ENCODE results near the gene ABLIM3.

Gene ABLIM3

GRCh38 chr5:149127394-149127955, 13.8 kb upstream of the ABLIM3 start:
- ATAC-seq, result no peak
- TF ChIP-seq GLIS3 (CRISPR knock-in tag; IDR thresholded peaks at IDR 0.05) (no peak), TSHZ2 (CRISPR knock-in tag; IDR thresholded peaks at IDR 0.05) (no peak), ZFP30 (CRISPR knock-in tag; IDR thresholded peaks at IDR 0.05) (no peak), CSDC2 (CRISPR knock-in tag; IDR thresholded peaks at IDR 0.05) (no peak), CSRNP3 (CRISPR knock-in tag; IDR thresholded peaks at IDR 0.05) (no peak), CREB5 (CRISPR knock-in tag; IDR thresholded peaks at IDR 0.05; ENCODE audit: low read depth) (no peak), TCF4 (CRISPR knock-in tag; IDR thresholded peaks at IDR 0.05; ENCODE audit: borderline replicate concordance) (no peak), ESRRG (CRISPR knock-in tag; IDR thresholded peaks at IDR 0.05) (no peak), BACH2 (CRISPR knock-in tag; IDR thresholded peaks at IDR 0.05; ENCODE audit: borderline replicate concordance) (no peak), POU6F1 (CRISPR knock-in tag; IDR thresholded peaks at IDR 0.05; ENCODE audit: borderline replicate concordance, low read depth) (no peak), ZNF8 (CRISPR knock-in tag; IDR thresholded peaks at IDR 0.05) (no peak), ARNTL (CRISPR knock-in tag; IDR thresholded peaks at IDR 0.05; ENCODE audit: borderline replicate concordance, low read depth) (no peak), SNAI2 (CRISPR knock-in tag; IDR thresholded peaks at IDR 0.05) (no peak), ZNF70 (CRISPR knock-in tag; IDR thresholded peaks at IDR 0.05) (no peak), ISL1 (CRISPR knock-in tag; IDR thresholded peaks at IDR 0.05) (no peak), ZNF565 (CRISPR knock-in tag; conservative IDR thresholded peaks at IDR 0.05; ENCODE audit: low read depth) (no peak)

- peak; percentile 88 for ATAC-seq
- TF ChIP-seq SNAI2 (CRISPR knock-in tag; IDR thresholded peaks at IDR 0.05) (no peak), CREB5 (CRISPR knock-in tag; IDR thresholded peaks at IDR 0.05; ENCODE audit: low read depth) (no peak), TSHZ2 (CRISPR knock-in tag; IDR thresholded peaks at IDR 0.05) (no peak), ARNTL (CRISPR knock-in tag; IDR thresholded peaks at IDR 0.05; ENCODE audit: borderline replicate concordance, low read depth) (no peak), RARB (CRISPR knock-in tag; IDR thresholded peaks at IDR 0.05) (no peak), PATZ1 (CRISPR knock-in tag; IDR thresholded peaks at IDR 0.05; ENCODE audit: borderline replicate concordance) (no peak)
These were observed 13.0 kb upstream of the ABLIM3 start for GRCh38 chr5:149128023-149128875.

Measured in SK-N-SH treated with all-trans-retinoic acid at 6 μM for 48 hours (cell line).